ENCODE data around the gene RIMBP2. TPM values are rescaled to one million over a fixed set of nuclear protein-coding genes. Genes with fewer than 3 reads are reported as not detected.

Gene RIMBP2, protein sequence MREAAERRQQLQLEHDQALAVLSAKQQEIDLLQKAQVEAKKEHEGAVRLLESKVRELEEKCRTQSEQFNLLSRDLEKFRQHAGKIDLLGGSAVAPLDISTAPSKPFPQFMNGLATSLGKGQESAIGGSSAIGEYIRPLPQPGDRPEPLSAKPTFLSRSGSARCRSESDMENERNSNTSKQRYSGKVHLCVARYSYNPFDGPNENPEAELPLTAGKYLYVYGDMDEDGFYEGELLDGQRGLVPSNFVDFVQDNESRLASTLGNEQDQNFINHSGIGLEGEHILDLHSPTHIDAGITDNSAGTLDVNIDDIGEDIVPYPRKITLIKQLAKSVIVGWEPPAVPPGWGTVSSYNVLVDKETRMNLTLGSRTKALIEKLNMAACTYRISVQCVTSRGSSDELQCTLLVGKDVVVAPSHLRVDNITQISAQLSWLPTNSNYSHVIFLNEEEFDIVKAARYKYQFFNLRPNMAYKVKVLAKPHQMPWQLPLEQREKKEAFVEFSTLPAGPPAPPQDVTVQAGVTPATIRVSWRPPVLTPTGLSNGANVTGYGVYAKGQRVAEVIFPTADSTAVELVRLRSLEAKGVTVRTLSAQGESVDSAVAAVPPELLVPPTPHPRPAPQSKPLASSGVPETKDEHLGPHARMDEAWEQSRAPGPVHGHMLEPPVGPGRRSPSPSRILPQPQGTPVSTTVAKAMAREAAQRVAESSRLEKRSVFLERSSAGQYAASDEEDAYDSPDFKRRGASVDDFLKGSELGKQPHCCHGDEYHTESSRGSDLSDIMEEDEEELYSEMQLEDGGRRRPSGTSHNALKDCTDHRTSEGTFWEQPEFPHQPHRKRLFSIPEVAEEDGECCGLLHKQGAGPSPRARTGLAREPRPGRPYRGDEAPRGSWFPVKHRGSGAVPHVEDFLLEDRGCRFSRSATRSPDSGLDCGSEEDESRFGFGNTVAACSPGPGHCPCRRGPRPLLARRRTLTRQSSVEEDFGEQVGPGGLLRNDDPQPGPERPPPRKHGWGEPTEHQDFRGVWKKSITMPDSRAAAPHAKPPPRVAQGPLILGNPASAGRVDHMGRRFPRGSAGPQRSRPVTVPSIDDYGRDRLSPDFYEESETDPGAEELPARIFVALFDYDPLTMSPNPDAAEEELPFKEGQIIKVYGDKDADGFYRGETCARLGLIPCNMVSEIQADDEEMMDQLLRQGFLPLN (N-terminal part only)
- total RNA-seq (not detected), polyA plus RNA-seq (not detected)

DNA sequence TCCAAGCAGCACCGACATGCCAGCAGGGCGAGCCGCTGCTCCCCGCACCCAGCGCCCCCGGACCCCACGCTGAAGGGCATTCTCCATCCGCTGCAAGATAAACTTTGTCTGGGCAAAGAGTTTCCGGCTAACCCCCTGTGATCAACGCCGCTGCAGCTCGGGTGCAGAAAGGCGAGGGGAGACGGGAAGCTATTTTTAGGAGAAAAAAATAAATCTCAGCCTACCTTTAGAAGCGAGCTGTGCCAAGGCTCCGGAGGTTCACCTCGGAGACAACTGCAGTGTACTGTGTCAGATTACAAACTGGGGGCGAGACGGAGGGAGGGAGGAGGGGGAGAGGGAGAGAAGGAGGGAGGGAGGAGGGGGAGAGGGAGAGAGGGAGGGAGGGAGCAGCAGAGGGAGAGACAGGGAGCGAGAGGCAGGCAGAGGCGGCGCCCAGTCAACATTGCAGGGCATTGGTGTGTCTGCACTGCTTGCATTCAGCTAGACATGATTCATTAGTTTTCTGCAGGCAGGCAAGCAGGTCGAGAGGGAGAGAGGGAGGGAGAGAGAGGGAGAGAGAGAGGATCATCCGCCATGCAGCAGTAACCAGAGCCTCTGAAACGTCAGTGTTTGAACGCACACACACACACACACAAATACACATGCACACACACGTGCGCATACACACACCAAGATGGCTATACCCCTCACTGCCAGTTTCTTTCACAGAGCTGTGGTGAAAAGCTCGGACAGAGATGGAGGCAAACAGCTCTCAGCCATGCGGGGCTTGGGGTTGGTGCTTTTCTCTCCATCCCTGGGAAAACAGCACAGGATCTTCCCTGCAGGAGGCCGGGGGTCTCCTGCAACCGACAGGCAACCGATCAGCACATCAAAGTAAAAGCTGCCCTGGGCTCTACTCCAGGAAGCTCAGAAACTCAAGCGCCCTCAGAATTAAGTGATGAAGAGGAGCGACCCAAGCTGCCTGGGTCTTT, at the start of gene RIMBP2:
Gene RIMBP2, minus strand, starts transcription at position 302 of the 971 bp plus-strand sequence. CDS start 237,286 bp downstream, outside the sequence.
- Histone ChIP-seq H3K36me3 (ENCODE audit: insufficient read depth, low read length) (no peaks in the 10 kb centered on the region), H3K4me3 (ENCODE audit: low read length) (no peak within 1 kb of the TSS), H3K27me3 (ENCODE audit: insufficient read depth, low read length, poor library complexity, severe bottlenecking) (peaks cover 4% of the 10 kb centered on the region), H3K27ac (ENCODE audit: low read depth, low read length) (no peak within 1 kb of the TSS), H3K4me1 (ENCODE audit: insufficient read depth, low read length) (no peaks in the 10 kb centered on the region), H3K9me3 (ENCODE audit: low read length) (no peaks in the 10 kb centered on the region)
- peaks cover 39 to 66% of the 10 kb centered on the region in 2 donors for H3K27me3 Mint-ChIP-seq
- peak within 1 kb of the TSS in 1 of 8 donors; percentile 29 for H3K27ac Mint-ChIP-seq
- DNase-seq: no peak
- no peaks in the 10 kb centered on the region for H3K36me3 Mint-ChIP-seq
- POLR2A ChIA-PET: no interaction called here
- H3K4me1 Mint-ChIP-seq: peaks cover 0 to 16% (median 5%) of the 10 kb centered on the region in 3 donors
- peaks cover 0 to 12% (median 6%) of the 10 kb centered on the region in 5 donors for H3K9me3 Mint-ChIP-seq
- CTCF ChIA-PET: no interaction called here
- H3K4me3 Mint-ChIP-seq: peak within 1 kb of the TSS in 4 of 7 donors; percentile 18 to 44 (median 26)

- H3K4me3 ChIP-seq (ENCODE audit: low read length): no peak overlapping the region
- no peak overlapping the region for H3K4me3 Mint-ChIP-seq
- peaks cover 0 to 11% (median 6%) of the 10 kb centered on the region in 3 donors for H3K4me1 Mint-ChIP-seq
- ChIA-PET CTCF (no interaction called here), POLR2A (no interaction called here)
- no peak overlapping the region for H3K27ac ChIP-seq (ENCODE audit: low read depth, low read length)
- H3K9me3 ChIP-seq (ENCODE audit: low read length): no peaks in the 10 kb centered on the region
- H3K27me3 Mint-ChIP-seq: peaks cover 0 to 16% of the 10 kb centered on the region in 2 donors
- no peak overlapping the region for H3K27ac Mint-ChIP-seq
- no peak for DNase-seq
- no peaks in the 10 kb centered on the region for H3K36me3 ChIP-seq (ENCODE audit: insufficient read depth, low read length)
- H3K36me3 Mint-ChIP-seq: no peaks in the 10 kb centered on the region
- no peaks in the 10 kb centered on the region for H3K9me3 Mint-ChIP-seq
- H3K4me1 ChIP-seq (ENCODE audit: insufficient read depth, low read length): peaks cover 7% of the 10 kb centered on the region
- H3K27me3 ChIP-seq (ENCODE audit: insufficient read depth, low read length, poor library complexity, severe bottlenecking): no peaks in the 10 kb centered on the region
These were observed 49.1 kb upstream of the RIMBP2 start for GRCh38 chr12:130765186-130765659.

DNA sequence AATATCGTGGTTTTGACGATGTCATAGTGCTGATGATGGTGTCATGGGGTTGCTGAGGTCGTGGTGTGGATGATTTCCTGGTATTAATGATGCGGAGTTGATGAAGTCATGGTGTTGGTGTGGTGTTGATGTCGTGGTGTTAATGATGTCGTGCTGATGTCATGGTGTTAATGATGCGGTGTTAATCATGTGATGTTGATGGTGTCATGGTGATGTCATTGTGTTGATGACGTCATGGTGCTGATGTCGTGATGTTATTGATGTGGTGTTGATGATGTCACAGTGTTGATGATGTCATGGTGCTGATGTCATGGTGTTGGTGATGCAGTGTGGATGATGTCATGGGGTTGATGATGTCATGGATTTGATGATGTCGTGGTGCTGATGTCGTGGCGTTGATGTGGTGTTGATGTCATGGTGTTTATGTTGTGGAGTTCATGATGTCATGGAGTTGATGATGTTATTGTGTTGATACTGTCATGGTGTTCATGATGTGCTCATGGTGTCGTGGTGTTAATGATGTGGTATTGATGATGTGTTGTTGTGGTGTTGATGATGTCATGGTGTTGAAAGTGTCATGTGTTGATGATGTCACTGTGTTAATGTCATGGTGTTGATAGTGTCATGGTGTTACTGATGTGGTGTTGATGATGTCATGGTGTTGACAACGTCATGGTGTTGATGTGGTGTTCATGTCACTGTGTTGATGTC, 48.5 kb upstream of the RIMBP2 start:
- H3K4me1 ChIP-seq (ENCODE audit: insufficient read depth, low read length): peaks cover 7% of the 10 kb centered on the region
- H3K4me3 Mint-ChIP-seq: no peak overlapping the region
- ChIA-PET CTCF (no interaction called here), POLR2A (no interaction called here)
- no peak overlapping the region for H3K4me3 ChIP-seq (ENCODE audit: low read length)
- peaks cover 0 to 16% of the 10 kb centered on the region in 2 donors for H3K27me3 Mint-ChIP-seq
- H3K9me3 ChIP-seq (ENCODE audit: low read length): no peaks in the 10 kb centered on the region
- DNase-seq: peak in 2 of 5 donors; percentile 10 to 71
- H3K4me1 Mint-ChIP-seq: peaks cover 0 to 11% (median 6%) of the 10 kb centered on the region in 3 donors
- H3K9me3 Mint-ChIP-seq: no peaks in the 10 kb centered on the region
- H3K27me3 ChIP-seq (ENCODE audit: insufficient read depth, low read length, poor library complexity, severe bottlenecking): no peaks in the 10 kb centered on the region
- no peak overlapping the region for H3K27ac Mint-ChIP-seq
- H3K27ac ChIP-seq (ENCODE audit: low read depth, low read length): no peak overlapping the region
- H3K36me3 Mint-ChIP-seq: no peaks in the 10 kb centered on the region
- no peaks in the 10 kb centered on the region for H3K36me3 ChIP-seq (ENCODE audit: insufficient read depth, low read length)

DNA sequence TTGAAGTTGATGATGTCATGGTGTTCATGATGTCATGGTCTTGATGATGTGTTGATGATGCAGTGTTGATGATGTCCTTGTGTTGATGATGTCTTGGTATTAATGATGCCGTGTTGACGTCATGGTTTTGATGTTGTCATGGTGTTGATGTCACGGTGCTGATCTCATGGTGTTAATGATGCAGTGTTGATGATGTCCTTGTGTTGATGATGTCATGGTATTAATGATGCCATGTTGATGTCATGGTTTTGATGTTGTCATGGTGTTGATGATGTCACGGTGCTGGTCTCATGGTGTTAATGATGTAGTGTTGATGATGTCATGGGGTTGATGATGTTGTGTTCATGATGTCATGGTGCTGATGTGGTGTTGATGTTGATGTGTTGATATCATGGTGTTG, 48.0 kb upstream of the RIMBP2 start:
- H3K27ac Mint-ChIP-seq: no peak overlapping the region
- no peaks in the 10 kb centered on the region for H3K36me3 Mint-ChIP-seq
- Histone ChIP-seq H3K27me3 (ENCODE audit: insufficient read depth, low read length, poor library complexity, severe bottlenecking) (no peaks in the 10 kb centered on the region), H3K9me3 (ENCODE audit: low read length) (no peaks in the 10 kb centered on the region), H3K4me1 (ENCODE audit: insufficient read depth, low read length) (peaks cover 7% of the 10 kb centered on the region), H3K36me3 (ENCODE audit: insufficient read depth, low read length) (no peaks in the 10 kb centered on the region), H3K27ac (ENCODE audit: low read depth, low read length) (no peak overlapping the region), H3K4me3 (ENCODE audit: low read length) (no peak overlapping the region)
- H3K9me3 Mint-ChIP-seq: no peaks in the 10 kb centered on the region
- ChIA-PET POLR2A (no interaction called here), CTCF (interaction anchor here (1.1 kb wide), 1 partner anchor 54 kb away, joined by 3 read pairs; no protein-coding TSS in a partner anchor)
- peaks cover 0 to 11% (median 6%) of the 10 kb centered on the region in 3 donors for H3K4me1 Mint-ChIP-seq
- peaks cover 0 to 16% of the 10 kb centered on the region in 2 donors for H3K27me3 Mint-ChIP-seq
- no peak overlapping the region for H3K4me3 Mint-ChIP-seq
- no peak for DNase-seq

GRCh38 chr12:130762319-130762675, 46.2 kb upstream of the RIMBP2 start:
- Histone ChIP-seq H3K27me3 (ENCODE audit: insufficient read depth, low read length, poor library complexity, severe bottlenecking) (no peaks in the 10 kb centered on the region), H3K27ac (ENCODE audit: low read depth, low read length) (no peak overlapping the region), H3K4me1 (ENCODE audit: insufficient read depth, low read length) (peaks cover 7% of the 10 kb centered on the region), H3K9me3 (ENCODE audit: low read length) (no peaks in the 10 kb centered on the region), H3K36me3 (ENCODE audit: insufficient read depth, low read length) (no peaks in the 10 kb centered on the region), H3K4me3 (ENCODE audit: low read length) (no peak overlapping the region)
- peaks cover 0 to 6% of the 10 kb centered on the region in 2 donors for H3K27me3 Mint-ChIP-seq
- H3K36me3 Mint-ChIP-seq: no peaks in the 10 kb centered on the region
- ChIA-PET CTCF (interaction anchor here (0.9 to 2.7 kb wide), 5 partner anchors 14 to 658 kb away, joined by 3 to 8 read pairs (median 7); no protein-coding TSS in a partner anchor), POLR2A (no interaction called here)
- H3K4me3 Mint-ChIP-seq: peak overlapping the region; percentile 29 to 82 (median 61)
- DNase-seq: no peak
- no peaks in the 10 kb centered on the region for H3K9me3 Mint-ChIP-seq
- H3K4me1 Mint-ChIP-seq: peaks cover 0 to 11% (median 6%) of the 10 kb centered on the region in 3 donors
- peak overlapping the region in 2 of 8 donors; percentile 5 to 21 for H3K27ac Mint-ChIP-seq

GRCh38 chr12:130761537-130762318, 45.6 kb upstream of the RIMBP2 start:
- H3K36me3 Mint-ChIP-seq: no peaks in the 10 kb centered on the region
- H3K27ac Mint-ChIP-seq: peak overlapping the region in 3 of 8 donors; percentile 5 to 21 (median 14)
- ChIA-PET CTCF (interaction anchor here (0.9 to 2.7 kb wide), 5 partner anchors 14 to 657 kb away, joined by 3 to 8 read pairs (median 7); no protein-coding TSS in a partner anchor), POLR2A (no interaction called here)
- peaks cover 0 to 4% of the 10 kb centered on the region in 2 donors for H3K27me3 Mint-ChIP-seq
- peak overlapping the region; percentile 29 to 82 (median 61) for H3K4me3 Mint-ChIP-seq
- Histone ChIP-seq H3K27me3 (ENCODE audit: insufficient read depth, low read length, poor library complexity, severe bottlenecking) (no peaks in the 10 kb centered on the region), H3K27ac (ENCODE audit: low read depth, low read length) (no peak overlapping the region), H3K36me3 (ENCODE audit: insufficient read depth, low read length) (no peaks in the 10 kb centered on the region), H3K4me1 (ENCODE audit: insufficient read depth, low read length) (peaks cover 7% of the 10 kb centered on the region), H3K4me3 (ENCODE audit: low read length) (peak overlapping the region; percentile 42), H3K9me3 (ENCODE audit: low read length) (no peaks in the 10 kb centered on the region)
- peaks cover 0 to 11% (median 6%) of the 10 kb centered on the region in 3 donors for H3K4me1 Mint-ChIP-seq
- no peaks in the 10 kb centered on the region for H3K9me3 Mint-ChIP-seq
- peak; percentile 31 to 69 (median 40) for DNase-seq

Measured in CD8-positive, alpha-beta memory T cell (primary cell).